HFF-Myc (cell line): ENCODE measurements around the gene CD96.

Source experiments
- DNase-seq: peaks from one replicate; pipeline ENCODE4 v3.0.0-alpha.2; 2011; ENCODE audit warnings: low read depth; ENCODE audit errors: extremely low read depth
- H3K4me3 ChIP-seq: replicated peaks from 2 replicates; pipeline ENCODE4 v1.5.1; 2011; ENCODE audit warnings: low read depth, mild to moderate bottlenecking, control low read depth, low read length
- CTCF ChIP-seq: IDR thresholded peaks from 2 replicates; pipeline ENCODE4 v1.5.1; 2012; ENCODE audit warnings: mild to moderate bottlenecking, low read depth, low read length, control low read depth; ENCODE audit errors: missing control alignments

The CD96 gene

GRCh38 chr3:111595232-111595631, 53.2 kb downstream of the CD96 start, which contains the start of gene ZBED2:
TSS of gene ZBED2 (minus strand) at chr3:111595346. CDS start at chr3:111594201, 1,145 bp downstream.
- TF ChIP-seq CTCF, result no peak
- H3K4me3 ChIP-seq, result no peak within 1 kb of the TSS
- DNase-seq, result no peak

GRCh38 chr3:111596328-111596727, 54.3 kb downstream of the CD96 start:
- DNase-seq, result no peak
- no peak overlapping the region for H3K4me3 ChIP-seq
- TF ChIP-seq CTCF, result no peak

GRCh38 chr3:111598139-111598538, 56.1 kb downstream of the CD96 start:
- no peak overlapping the region for H3K4me3 ChIP-seq
- no peak for DNase-seq
- TF ChIP-seq CTCF, result no peak

GRCh38 chr3:111598552-111598951, 56.6 kb downstream of the CD96 start:
- TF ChIP-seq CTCF, result no peak
- H3K4me3 ChIP-seq, result no peak overlapping the region
- DNase-seq, result no peak

GRCh38 chr3:111601810-111602209, 59.8 kb downstream of the CD96 start:
- no peak overlapping the region for H3K4me3 ChIP-seq
- no peak for TF ChIP-seq CTCF
- DNase-seq, result no peak

- DNase-seq, result no peak
- no peak for TF ChIP-seq CTCF
- H3K4me3 ChIP-seq, result no peak overlapping the region
Measured at GRCh38 chr3:111603679-111604078, 61.7 kb downstream of the CD96 start.

- H3K4me3 ChIP-seq, result no peak overlapping the region
- DNase-seq, result no peak
- TF ChIP-seq CTCF, result no peak
Measured at GRCh38 chr3:111604119-111604518, 62.1 kb downstream of the CD96 start.
